Nephron (organoid): ENCODE measurements around the gene UAP1L1.

Experiments
- H3K27ac Mint-ChIP-seq, 3 experiments: 2 replicates each; pipeline ENCODE4 v1.8.0; 2020; ENCODE audit warnings: mixed read lengths in 3 of 3, mild to moderate bottlenecking in 2 of 3, moderate library complexity in 1 of 3
- H3K27me3 Mint-ChIP-seq: 2 replicates; pipeline ENCODE4 v1.8.0; 2021; ENCODE audit warnings: low read depth, mild to moderate bottlenecking, moderate library complexity, mixed read lengths
- H3K36me3 Mint-ChIP-seq: 2 replicates; pipeline ENCODE4 v1.8.0; 2020; ENCODE audit warnings: low read depth, mixed read lengths
- H3K4me1 Mint-ChIP-seq: 2 replicates; pipeline ENCODE4 v1.8.0; 2020; ENCODE audit warnings: mixed read lengths
- H3K4me3 Mint-ChIP-seq, 3 experiments: 2 replicates each; pipeline ENCODE4 v1.8.0; 2020; ENCODE audit warnings: mild to moderate bottlenecking in 3 of 3, mixed read lengths in 3 of 3, moderate library complexity in 2 of 3
- H3K9me3 Mint-ChIP-seq: 2 replicates; pipeline ENCODE4 v1.8.0; 2020; ENCODE audit warnings: mixed read lengths
- TF ChIP-seq, protein P1 (sequence below), 3 experiments: fragments of 200-600 bp; sonication (generic); IDR thresholded peaks; one replicate each; pipeline ENCODE4 v1.5.0; 2021; ENCODE audit warnings: antibody characterized with exemption in 3 of 3; ENCODE audit not compliant: unreplicated experiment in 3 of 3

UAP1L1 gene

GRCh38 chr9:137065336-137065967, 11.9 kb upstream of the UAP1L1 start:
- Mint-ChIP-seq H3K36me3 (no peaks in the 10 kb centered on the region), H3K4me1 (no peaks in the 10 kb centered on the region), H3K27ac (no peak overlapping the region), H3K4me3 (no peak overlapping the region), H3K9me3 (no peaks in the 10 kb centered on the region), H3K27me3 (peaks cover 20% of the 10 kb centered on the region)
- TF ChIP-seq, protein P1, sequence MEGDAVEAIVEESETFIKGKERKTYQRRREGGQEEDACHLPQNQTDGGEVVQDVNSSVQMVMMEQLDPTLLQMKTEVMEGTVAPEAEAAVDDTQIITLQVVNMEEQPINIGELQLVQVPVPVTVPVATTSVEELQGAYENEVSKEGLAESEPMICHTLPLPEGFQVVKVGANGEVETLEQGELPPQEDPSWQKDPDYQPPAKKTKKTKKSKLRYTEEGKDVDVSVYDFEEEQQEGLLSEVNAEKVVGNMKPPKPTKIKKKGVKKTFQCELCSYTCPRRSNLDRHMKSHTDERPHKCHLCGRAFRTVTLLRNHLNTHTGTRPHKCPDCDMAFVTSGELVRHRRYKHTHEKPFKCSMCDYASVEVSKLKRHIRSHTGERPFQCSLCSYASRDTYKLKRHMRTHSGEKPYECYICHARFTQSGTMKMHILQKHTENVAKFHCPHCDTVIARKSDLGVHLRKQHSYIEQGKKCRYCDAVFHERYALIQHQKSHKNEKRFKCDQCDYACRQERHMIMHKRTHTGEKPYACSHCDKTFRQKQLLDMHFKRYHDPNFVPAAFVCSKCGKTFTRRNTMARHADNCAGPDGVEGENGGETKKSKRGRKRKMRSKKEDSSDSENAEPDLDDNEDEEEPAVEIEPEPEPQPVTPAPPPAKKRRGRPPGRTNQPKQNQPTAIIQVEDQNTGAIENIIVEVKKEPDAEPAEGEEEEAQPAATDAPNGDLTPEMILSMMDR (IDR thresholded peaks at IDR 0.05; ENCODE audit: unreplicated experiment in 3 of 3): no peak

- Mint-ChIP-seq H3K27me3 (peaks cover 20% of the 10 kb centered on the region), H3K4me3 (no peak overlapping the region), H3K4me1 (peaks cover 6% of the 10 kb centered on the region), H3K36me3 (no peaks in the 10 kb centered on the region), H3K27ac (no peak overlapping the region), H3K9me3 (no peaks in the 10 kb centered on the region)
- TF ChIP-seq, protein P1 (IDR thresholded peaks at IDR 0.05; ENCODE audit: unreplicated experiment in 3 of 3): no peak
Observed at GRCh38 chr9:137066096-137066861, 11.0 kb upstream of the UAP1L1 start.

GRCh38 chr9:137067860-137068538, 9.3 kb upstream of the UAP1L1 start:
- no peaks in the 10 kb centered on the region for H3K36me3 Mint-ChIP-seq
- H3K4me1 Mint-ChIP-seq: peaks cover 7% of the 10 kb centered on the region

DNA sequence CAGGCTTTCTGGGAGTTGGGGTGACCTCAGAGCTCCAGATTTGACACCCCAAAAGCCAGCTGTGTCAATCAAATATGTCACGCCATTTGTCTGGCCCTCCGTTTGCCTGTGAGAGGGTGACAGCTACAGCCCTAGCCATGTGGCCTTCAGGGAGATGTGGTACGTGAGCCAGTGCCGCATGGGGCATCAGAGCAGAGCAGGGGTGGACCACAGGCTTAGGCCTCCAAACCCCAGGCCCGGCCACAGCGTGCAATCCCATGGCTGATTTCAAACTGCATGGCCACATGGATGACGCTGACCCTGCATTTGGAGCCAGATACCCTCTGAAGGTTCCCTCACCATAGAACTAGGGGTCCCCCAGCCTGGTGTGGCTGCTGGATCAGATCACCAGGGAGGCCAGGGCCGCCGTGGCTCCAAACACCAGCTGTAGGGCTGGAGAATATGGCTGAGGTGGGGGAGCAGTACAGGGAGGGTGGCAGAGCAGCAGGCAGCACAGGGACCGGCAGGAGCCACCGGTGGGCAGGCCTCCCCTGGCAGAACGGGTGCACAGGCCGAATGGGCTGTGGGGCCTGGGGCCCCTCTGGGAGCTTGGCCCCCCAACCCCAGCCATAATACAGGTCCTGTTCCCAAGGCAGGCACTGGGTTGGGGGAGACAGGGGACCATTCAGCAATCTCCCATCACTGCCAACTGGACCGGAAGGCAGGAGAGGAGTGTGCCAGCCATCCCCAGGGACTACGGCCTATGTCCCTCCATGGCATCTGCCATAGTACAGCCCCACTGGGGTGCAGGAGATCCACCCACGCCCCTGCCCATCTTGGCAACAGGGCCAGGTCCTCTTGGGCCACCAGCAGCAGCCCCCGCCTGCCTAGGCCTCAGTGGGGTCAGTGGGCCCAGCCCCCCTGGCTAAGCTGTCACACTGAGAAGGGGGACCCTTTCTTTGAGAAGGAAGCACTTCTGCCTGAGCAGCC, 8.5 kb upstream of the UAP1L1 start:
- Mint-ChIP-seq H3K27me3 (peaks cover 29% of the 10 kb centered on the region), H3K4me3 (peak overlapping the region; percentile 21 to 68 (median 38)), H3K4me1 (peaks cover 7% of the 10 kb centered on the region), H3K27ac (no peak overlapping the region), H3K36me3 (no peaks in the 10 kb centered on the region), H3K9me3 (no peaks in the 10 kb centered on the region)
- TF ChIP-seq, protein P1 (IDR thresholded peaks at IDR 0.05; ENCODE audit: unreplicated experiment in 3 of 3): no peak

More at GRCh38 chr9:137067860-137068538, 9.3 kb upstream of the UAP1L1 start:
- TF ChIP-seq, protein P1 (IDR thresholded peaks at IDR 0.05; ENCODE audit: unreplicated experiment in 3 of 3): peak; percentile 69 to 72 (median 72)
- peaks cover 22% of the 10 kb centered on the region for H3K27me3 Mint-ChIP-seq
- peak overlapping the region in 1 of 3 experiments; percentile 31 for H3K27ac Mint-ChIP-seq
- H3K9me3 Mint-ChIP-seq: no peaks in the 10 kb centered on the region
- H3K4me3 Mint-ChIP-seq: peak overlapping the region; percentile 56 to 68 (median 61)

DNA sequence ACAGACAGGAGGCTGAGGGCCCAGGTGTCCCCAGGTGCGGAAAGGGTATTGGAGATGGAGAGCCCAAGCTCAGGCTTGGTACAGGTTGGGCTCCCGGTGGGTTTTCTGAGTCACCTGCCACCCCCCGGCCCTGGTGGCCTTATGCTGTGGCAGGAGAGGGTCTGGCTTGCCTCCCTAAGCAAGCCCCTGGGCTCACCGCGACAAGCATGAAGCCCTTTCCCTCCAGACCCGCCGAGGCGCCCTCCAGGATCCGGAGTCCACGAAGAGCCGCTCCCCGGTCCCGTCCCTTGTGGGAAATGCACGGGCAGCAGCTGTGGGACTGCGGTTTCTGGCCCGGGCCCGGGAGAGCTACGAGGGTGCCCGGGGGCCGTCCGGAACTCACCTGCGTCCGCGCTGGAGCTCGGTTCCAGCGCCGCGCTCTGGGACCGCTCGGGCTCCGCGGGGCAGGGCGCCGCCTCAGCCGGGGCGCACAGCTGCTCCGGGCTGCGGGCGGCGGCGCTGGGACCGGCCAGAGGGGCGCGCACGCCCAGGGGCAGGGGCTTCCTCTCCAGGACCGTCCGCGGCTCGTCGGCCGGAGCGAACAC, 7.7 kb upstream of the UAP1L1 start:
- TF ChIP-seq, protein P1 (IDR thresholded peaks at IDR 0.05; ENCODE audit: unreplicated experiment in 3 of 3): no peak
- Mint-ChIP-seq H3K9me3 (no peaks in the 10 kb centered on the region), H3K4me3 (peak overlapping the region; percentile 21 to 63 (median 22)), H3K4me1 (peaks cover 7% of the 10 kb centered on the region), H3K36me3 (no peaks in the 10 kb centered on the region), H3K27ac (no peak overlapping the region), H3K27me3 (peaks cover 32% of the 10 kb centered on the region)
